GM18499 (cell line): ENCODE results near the gene SCIN.

Experiments
- ATAC-seq: cut with Tn5 transposase; IDR thresholded peaks from one replicate; pipeline ENCODE4 v1.9.1; 2021; ENCODE audit warnings: moderate number of reproducible peaks; ENCODE audit not compliant: insufficient read depth, unreplicated experiment

SCIN gene

DNA sequence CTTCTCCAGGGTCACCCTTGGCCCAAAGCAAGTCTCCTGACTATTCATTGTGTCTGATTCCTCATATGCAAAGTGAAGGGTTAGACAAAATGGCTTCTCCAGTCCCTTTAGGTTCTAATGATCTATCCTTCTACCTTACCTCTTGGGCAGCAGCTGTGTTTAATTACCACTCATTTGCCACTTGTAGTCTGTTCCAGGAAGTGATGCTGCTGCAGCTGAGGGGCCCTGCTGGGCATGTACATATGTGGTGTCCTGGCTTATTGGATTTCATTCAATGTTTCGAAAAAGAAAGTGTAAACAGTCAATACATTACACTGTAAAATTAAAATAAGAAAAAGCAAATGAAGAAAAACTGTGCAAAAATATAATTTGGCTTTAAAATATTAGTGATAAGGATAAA lies 36.6 kb downstream of the SCIN start:
- no peak for ATAC-seq

DNA sequence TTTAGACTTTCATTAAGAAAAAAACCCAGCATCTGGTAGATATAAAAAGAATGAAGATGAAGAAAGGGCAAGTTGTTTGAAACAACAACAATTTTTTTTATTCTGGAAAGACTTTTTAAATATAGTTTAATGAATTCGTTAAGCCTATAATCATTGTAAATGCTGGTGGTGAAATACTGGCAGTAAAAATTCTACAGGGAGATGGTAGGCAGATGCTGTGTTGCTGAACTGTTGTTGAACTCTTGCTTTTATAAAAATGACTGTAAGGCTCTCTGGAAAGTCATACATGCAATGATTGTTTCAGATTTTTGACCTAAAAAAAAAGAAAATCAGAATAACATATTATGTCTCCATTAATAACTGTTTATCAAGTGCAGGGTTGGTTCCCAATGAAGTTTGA lies 39.0 kb downstream of the SCIN start:
- no peak for ATAC-seq

DNA sequence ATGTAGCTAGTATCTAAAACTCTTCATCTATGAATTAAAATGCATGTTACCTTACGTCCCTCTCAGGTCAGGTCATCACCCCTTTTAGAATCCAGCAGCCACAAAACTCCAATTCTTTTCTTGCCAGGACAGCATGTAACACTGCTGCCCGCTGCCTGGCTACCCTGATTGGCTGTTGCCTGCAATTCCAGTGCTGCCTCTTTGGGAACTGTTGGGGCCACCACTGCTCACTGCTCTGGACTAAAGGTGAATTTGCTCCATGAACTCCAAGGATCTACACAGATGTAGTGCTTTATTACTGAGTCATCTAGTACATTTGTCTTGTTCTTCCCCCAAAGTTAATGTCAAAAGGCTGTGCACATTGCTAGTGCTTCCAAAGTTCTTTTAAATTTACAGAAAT lies 40.4 kb downstream of the SCIN start:
- ATAC-seq, result no peak

DNA sequence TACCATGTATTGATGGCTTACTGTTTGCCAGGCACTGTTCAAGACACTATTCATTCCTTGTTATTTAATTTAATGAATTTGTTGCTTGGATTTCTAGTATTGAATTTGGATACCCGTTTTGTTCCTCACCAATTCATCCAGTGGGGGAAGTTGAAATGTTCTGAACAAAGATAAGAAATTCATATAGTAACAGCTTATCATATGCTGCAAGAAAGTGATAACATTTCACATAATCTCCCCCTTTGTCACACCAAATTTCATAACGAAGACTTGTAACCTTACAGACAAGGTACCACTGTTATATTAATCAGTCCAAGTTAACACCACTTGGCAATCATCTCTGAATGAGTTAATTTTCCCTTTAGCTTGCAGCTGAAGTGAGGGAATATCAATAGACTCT lies 42.1 kb downstream of the SCIN start:
- ATAC-seq, result no peak

DNA sequence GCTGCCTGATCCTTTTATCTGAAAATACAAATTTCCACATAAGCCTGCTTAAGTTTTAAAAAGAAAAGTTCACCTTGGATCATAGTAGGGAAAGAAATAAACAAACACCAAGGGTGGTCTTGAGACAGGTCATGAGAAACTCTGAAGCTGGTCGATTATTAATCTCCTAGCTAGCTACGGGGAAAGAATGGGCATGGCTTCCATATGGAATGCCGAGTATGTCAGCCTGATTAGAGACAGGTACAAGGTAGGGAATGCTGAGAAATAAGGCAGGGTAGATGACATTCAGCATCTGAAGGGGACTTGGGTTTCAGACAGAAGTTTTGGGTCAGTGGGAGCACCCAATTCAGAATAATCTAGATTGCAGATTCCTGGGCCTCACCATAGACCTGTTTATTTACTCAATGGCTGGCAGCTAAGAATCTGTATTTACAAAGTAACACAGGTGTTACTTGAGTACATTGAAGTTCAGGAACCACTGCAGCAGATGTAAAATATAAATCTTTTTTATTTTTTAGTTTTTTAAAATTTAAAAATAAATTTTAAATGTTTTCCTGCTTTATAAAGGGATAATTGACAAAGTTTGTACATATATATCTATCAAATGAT lies 49.0 kb downstream of the SCIN start:
- no peak for ATAC-seq

DNA sequence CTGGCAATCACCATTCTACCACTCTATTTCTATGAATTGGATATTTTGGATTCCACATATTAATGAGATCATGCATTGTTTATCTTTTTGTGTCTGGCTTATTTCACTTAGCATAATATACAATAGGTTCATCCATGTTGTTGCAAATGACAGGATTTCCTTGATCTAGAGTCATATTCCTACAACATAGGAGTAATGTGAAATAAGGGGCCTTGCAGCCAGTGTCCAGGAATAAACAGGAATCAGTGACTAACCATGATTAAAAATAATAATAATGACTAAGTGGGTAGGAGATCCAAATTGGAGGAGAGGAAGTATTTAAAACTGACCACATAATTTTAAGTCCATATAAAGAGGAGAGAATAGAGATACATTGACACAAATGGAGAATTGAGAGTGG lies 49.9 kb downstream of the SCIN start:
- no peak for ATAC-seq

DNA sequence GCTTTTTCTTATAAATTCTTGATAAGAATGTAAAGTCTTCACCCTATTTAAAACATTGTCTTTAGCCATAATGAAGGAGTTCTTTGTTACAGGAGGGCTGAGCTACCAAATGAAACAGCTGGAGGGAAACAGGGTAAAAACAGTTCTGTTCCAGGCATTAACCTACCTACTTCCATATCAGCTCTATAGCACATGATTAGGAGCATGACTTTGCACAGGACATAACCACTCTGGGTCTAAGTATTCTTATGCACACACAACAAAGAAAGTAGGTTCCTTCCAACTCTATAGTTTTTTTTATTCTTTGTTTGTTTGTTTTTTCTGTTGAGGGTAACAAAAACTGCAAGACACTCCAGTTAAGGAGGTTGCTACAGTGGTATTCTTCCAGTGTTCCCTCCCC lies 52.7 kb downstream of the SCIN start:
- no peak for ATAC-seq

DNA sequence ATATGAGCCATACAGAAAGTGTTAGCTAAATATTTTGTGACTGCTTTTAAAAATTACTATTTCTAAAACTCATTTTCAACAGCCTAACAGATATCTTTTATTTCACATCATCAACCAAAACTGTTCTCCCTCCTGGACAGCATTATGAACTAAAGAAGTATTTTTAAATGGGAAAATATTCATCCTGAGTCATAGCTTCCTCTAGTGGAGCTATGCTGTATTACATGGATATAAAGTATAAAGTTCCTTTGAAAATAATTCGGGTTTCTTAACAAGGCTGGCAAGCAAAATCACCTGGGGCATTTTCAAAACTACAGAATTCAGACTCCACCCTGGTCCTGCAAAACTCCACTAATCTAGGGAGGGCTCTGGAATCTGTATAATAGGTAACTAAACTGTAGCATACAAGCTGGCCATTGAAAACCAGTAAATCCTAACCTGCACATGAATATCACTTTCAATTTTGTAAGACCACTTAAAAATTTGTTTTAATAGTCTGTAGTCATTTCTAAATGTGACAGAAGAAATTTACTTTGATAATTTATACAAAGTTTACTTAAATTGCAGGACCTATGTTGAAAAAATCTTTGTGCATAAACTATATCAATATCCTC lies 53.5 kb downstream of the SCIN start:
- no peak for ATAC-seq

DNA sequence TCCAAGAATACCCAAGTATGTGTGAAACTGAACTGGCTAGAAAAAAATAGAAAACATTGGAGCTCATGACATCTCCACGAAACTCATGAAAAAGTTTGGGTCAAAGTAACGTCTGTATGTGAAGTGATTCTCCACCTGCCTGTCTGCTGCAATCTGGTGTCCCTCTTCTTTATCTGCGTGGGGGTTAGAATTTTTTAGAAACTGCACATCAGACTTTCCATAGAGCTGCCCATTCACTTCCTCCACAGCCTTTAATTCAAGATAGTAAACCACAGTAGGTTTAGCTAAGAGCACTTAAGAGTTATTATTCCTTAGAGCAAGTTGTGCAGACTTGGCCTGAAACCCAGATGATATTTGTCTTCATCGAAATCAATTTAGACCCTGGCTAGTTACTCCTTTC lies 55.3 kb downstream of the SCIN start:
- ATAC-seq, result no peak

DNA sequence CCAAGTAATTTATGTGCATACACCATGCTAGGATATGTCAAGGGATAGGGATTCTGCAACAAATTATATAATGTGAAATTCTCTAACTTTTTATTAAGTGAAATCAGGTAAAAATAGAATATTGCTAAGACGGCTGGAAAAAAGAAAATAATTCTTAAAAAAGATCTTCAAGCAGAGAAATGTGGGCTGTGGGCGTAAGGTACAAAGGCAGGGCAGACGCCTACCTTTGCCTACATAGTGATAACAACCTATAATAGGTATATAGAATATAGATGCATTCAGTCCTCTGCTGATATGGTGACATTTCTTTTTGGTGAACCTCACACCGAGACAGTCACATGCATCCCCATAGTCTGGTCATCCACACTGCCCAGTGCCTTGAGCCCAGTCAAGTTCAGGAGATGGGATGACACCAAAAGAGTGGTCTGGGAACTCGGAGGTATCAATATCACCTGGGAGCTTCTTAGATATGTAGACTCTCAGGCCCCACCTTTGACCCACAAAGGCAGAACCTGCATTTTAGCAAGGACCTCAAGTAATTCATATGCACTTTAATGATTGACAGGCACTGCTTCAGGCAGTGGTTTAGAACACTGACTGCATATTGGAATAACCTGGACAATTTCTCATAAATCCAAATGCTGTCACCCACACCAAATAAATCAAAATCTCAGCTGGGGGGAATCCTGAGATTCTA lies 59.4 kb downstream of the SCIN start:
- ATAC-seq, result no peak

DNA sequence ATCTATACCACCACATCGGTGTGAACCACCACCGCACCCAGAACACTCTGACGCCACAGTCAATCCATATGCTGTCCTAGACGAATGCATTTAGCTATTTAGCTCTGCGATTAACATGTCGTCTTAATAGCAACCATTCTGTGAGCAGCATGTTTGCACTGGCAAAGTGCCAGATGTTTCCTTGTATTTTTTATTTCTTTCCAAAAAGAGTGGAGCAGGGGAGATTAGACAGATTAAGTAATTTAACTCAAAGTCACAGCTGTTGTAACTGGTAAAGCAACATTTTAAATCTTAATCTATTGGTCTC lies 59.9 kb downstream of the SCIN start:
- ATAC-seq, result no peak

DNA sequence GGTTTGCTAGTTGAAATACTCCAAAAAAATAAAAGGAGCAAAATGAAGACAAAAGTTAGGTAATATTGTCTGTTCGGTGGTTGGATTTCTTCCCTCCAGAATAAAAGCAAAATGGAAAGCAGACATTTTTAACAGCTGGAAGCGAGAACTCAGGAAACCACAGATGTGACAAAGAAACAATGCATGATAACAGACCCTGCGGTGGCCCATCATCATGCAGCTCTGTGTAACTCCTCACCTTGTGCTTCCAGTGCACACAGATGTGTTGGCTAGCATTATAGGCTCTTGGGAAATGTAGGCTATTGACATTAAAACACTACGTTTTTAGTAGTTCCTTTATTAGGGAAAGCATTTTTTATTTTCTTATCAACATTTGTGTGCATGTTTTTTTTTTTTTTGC lies 63.1 kb downstream of the SCIN start:
- no peak for ATAC-seq

DNA sequence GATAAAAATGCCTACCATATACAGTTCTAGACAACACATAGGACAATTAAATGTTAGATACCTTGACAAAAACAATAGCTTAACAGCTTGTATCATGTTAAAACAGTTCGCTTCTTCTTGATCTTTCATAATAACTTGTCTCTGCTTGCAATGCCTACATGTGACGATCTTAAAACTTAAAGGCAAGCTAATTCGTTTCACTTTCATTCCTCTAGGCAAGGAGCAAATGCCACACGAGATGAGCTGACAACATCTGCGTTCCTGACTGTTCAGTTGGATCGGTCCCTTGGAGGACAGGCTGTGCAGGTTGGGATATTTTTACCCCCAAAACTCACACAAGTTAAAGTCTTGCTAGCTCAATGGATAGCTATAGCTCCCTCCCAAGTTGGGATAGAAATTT lies 65.3 kb downstream of the SCIN start:
- ATAC-seq, result peak; percentile 67

DNA sequence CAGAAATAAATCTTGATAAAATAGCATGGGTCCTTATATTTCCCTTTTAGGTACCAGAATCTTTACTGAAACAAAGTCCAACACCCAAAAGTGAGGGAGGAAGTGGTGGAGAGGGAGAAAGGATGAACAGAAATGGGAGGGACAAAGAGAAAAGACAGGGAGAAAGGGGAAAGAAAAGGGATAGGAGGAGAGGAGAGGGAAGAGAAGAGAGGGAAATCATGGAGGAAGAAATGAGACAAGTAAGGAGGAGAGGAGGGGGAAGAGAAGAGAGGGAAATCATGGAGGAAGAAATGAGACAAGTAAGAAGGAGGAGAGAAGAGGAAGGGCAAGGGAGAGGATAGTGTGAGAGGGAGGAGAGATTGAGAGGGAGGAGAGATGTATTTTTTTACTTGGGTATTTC lies 66.8 kb downstream of the SCIN start:
- no peak for ATAC-seq

DNA sequence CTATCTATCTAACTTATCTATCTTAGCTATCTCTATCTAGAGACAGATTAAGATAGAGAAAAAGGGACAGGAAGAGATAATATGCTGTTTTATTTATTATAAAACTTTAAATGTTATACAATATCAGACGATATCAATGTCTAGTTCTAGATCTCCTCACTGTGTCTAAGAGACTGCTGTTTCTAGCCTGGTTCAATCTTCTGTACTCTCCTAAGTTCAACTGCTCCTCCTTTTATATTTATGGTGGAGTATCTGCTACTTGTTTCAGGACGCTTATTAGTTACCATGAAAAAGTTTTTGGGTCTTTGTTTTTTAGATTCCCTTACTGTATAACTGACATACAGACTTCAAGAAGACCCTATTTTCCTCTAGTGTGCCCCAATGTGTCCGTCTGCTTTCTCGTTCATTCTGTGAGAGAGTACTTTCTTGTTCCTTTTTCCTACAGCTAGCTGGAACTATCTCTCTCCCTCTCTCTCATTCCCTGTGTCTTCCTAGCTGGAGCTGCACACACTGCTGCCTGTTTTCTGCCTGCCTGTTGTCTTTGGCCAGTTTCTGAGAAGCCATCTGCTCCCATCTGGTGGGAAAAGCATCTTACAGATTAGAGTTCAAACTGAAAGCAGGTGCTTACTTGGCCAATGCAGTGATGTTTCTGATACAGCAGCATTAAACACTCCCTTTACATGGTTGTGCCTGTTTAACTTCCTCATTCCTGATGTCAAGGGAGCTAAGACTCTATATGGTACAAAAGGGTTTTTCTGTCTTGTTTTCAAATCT lies 67.5 kb downstream of the SCIN start:
- ATAC-seq, result peak; percentile 42

DNA sequence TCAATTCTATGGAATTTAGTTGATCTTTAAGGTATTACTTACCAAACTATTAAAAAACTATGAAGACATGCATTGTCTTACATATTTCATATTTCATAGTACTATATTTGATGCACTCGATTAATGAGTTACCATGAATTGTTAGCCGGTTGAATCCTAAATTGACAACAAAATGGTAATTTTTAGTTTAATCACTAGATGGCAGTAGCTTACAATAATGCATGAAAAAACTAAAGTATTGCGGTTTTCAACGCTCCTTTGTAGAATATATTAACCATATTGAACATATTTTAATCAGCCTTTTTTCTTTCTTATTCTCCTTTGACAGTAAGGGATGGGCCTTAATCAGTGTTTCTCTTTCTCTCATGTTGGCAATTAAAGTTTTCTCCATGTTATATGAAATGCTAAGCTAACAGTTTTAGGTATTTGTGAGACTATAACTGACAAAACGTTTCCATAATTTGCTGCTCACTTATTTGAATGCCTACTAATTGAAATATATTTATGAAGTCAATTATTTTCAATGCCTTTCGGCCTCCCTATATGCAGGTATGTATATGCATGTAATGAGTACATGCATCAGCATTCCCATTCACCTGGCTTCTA lies 68.4 kb downstream of the SCIN start:
- peak; percentile 44 for ATAC-seq

DNA sequence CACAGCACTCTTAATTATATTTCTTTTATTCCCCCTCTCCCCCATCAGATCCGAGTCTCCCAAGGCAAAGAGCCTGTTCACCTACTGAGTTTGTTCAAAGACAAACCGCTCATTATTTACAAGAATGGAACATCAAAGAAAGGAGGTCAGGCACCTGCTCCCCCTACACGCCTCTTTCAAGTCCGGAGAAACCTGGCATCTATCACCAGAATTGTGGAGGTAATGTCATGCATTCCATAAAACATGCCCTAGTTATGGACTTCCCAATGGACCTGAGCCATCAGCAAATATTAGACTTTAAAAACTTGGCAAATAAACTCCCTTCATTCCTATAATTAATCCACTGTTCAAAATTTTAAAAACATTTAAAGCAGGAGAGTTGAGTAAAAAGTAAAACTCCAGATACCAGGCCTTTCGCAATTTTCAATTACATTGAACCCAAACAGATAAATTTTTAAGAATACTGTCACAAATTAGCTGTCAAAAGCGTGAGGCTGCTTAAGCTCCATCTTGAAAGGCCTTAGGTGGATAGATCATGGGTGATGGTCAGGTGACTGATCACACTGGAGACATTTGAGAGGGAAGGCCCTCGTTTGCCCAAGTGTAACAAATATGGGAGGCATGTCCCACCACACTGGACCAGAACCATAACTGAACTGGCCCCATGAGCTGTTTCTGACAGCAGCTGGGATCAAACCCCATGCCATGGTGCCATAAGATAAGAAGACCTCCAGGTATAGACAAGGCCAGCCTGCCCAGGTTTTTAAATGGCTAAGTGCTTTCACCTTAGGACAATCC lies 70.0 kb downstream of the SCIN start:
- ATAC-seq, result no peak

DNA sequence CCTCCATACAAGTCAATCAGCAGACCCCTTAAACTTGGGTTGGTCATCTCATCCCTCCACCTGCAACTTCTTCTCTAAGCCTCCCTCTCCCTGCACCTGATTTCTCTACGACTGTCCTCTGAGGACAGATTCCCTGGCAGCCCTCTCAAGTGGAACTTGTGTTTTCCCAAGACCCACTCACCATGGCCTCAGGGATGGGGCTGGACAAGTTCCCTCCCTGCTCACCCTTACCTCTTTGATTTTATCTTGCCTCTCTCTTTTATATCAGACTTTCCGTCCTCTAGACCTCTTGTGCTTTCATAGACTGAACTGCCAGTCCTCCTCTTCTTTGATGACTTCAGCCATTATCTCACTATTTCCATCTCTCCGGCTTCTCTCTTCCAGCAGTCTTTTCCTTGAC lies 70.7 kb downstream of the SCIN start:
- no peak for ATAC-seq

DNA sequence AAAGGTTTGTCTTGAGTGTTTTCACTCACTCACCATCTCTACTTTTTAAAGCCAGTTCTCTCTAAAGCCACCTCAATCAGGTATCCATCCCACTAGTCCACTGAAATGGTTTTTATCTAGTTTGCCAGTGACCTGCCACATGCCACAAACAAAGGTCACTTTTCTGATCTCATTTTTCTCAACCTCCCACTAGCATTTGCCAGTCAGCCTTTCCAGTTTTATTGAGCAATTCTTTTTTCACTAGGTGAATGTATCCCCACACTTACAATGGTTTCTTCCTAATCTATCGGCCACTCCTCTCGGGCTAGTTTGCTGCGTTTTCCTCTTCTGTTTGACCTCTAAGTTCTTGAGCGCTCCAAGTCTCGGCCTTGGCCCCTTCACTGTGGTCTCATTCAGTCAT lies 72.0 kb downstream of the SCIN start:
- ATAC-seq, result no peak

DNA sequence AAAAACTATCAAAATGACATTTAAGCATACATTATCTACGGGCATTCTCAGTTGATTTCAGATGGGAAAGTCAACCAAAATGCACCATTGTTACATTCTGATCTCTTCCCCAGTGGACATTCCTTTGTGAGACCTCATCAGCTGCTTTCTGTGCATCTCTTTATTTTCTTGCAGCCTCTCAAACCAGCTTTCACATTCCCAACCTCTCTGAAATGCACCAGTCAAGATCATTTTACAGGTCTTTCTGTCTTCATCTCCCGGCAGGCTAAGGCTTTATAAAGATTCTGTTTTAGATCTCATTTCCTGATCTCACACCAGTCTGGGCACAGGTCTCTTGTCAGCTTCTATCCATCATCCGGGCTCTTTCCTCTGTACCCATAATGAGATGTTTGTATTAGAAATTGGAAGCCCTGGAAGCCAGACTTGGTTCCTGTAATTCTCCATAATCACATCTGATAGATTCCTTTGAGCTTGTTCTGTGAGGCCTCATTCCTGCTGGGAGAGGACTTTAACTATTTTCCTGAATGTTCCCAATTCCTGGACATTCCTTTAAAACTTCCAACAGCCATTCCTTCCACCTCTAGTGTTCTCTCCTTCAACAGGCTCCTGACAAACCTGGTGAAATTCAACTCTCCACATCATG lies 72.6 kb downstream of the SCIN start:
- ATAC-seq, result no peak
